Neuronal stem cell (in vitro differentiated cells): ENCODE measurements around the gene RILPL1.
"Not testable (repeated sequence)": the region's sequence is repeated elsewhere in the genome, so short reads cannot be mapped to it uniquely, and the experiment has no call there.

Experiments
- DNase-seq: peaks from one replicate; pipeline ENCODE4 v3.0.0-alpha.2; 2013; ENCODE audit warnings: low spot score
- H2AFZ ChIP-seq: one replicate; pipeline ENCODE4 v1.6.1; 2013; ENCODE audit warnings: mild to moderate bottlenecking, low read length, inconsistent platforms
- H2AK5ac ChIP-seq: 2 replicates; pipeline ENCODE4 v1.6.1; 2013; ENCODE audit warnings: low read depth, mild to moderate bottlenecking, inconsistent platforms, low read length, moderate library complexity, mixed read lengths
- H2BK120ac ChIP-seq: 2 replicates; pipeline ENCODE4 v1.6.1; 2013; ENCODE audit warnings: low read depth, mild to moderate bottlenecking, inconsistent platforms, low read length, moderate library complexity, mixed read lengths
- H2BK12ac ChIP-seq: one replicate; pipeline ENCODE4 v1.6.1; 2013; ENCODE audit warnings: low read length, inconsistent platforms
- H2BK15ac ChIP-seq: 2 replicates; pipeline ENCODE4 v1.6.1; 2013; ENCODE audit warnings: mild to moderate bottlenecking, low read length, inconsistent platforms, mixed read lengths
- H2BK5ac ChIP-seq: one replicate; pipeline ENCODE4 v1.6.1; 2013; ENCODE audit warnings: inconsistent platforms, mild to moderate bottlenecking, low read length, moderate library complexity
- H3K14ac ChIP-seq: one replicate; pipeline ENCODE4 v1.6.1; 2013; ENCODE audit warnings: low read length, inconsistent platforms
- H3K18ac ChIP-seq: 2 replicates; pipeline ENCODE4 v1.6.1; 2013; ENCODE audit warnings: low read length, inconsistent platforms
- H3K23ac ChIP-seq: 2 replicates; pipeline ENCODE4 v1.6.1; 2013; ENCODE audit warnings: low read depth, mild to moderate bottlenecking, mixed read lengths, low read length, inconsistent platforms; ENCODE audit not compliant: poor library complexity
- H3K27ac ChIP-seq: replicated peaks from 3 replicates; pipeline ENCODE4 v1.5.1; 2013; ENCODE audit warnings: low read length, inconsistent platforms
- H3K27me3 ChIP-seq, 3 experiments: 2 replicates each; pipeline ENCODE4 v1.6.1; 2013; ENCODE audit warnings: low read length in 3 of 3, mild to moderate bottlenecking in 2 of 3, inconsistent platforms in 1 of 3, low read depth in 1 of 3, mixed read lengths in 1 of 3, moderate library complexity in 1 of 3; ENCODE audit not compliant: control insufficient read depth in 3 of 3, insufficient read depth in 3 of 3
- H3K36me3 ChIP-seq, 2 donors: replicated peaks in 1 of 2; 2 replicates each; pipeline ENCODE4 v1.6.1; 2013; ENCODE audit warnings: low read length in 2 of 2; ENCODE audit not compliant: control insufficient read depth in 2 of 2, insufficient read depth in 2 of 2
- H3K4ac ChIP-seq: 2 replicates; pipeline ENCODE4 v1.6.1; 2013; ENCODE audit warnings: inconsistent platforms, mild to moderate bottlenecking, low read length, moderate library complexity
- H3K4me1 ChIP-seq, 2 donors: 1 replicate in 1 of 2; 2 replicates in 1 of 2; pipeline ENCODE4 v1.6.1; 2013; ENCODE audit warnings: low read length in 2 of 2, low read depth in 1 of 2; ENCODE audit not compliant: control insufficient read depth in 2 of 2, insufficient read depth in 1 of 2
- H3K4me2 ChIP-seq: one replicate; pipeline ENCODE4 v1.6.1; 2013; ENCODE audit warnings: mild to moderate bottlenecking, low read length, inconsistent platforms; ENCODE audit not compliant: insufficient read depth, poor library complexity, severe bottlenecking
- H3K4me3 ChIP-seq, 2 donors: 2 replicates each; pipeline ENCODE4 v1.5.1; 2013; ENCODE audit warnings: low read length in 2 of 2, mild to moderate bottlenecking in 2 of 2, inconsistent platforms in 1 of 2, moderate library complexity in 1 of 2
- H3K79me1 ChIP-seq: one replicate; pipeline ENCODE4 v1.6.1; 2013; ENCODE audit warnings: low read depth, mild to moderate bottlenecking, inconsistent platforms, low read length, moderate library complexity
- H3K9ac ChIP-seq: one replicate; pipeline ENCODE4 v1.6.1; 2013; ENCODE audit warnings: mild to moderate bottlenecking, low read depth, low read length, inconsistent platforms; ENCODE audit not compliant: poor library complexity
- H3K9me3 ChIP-seq, 2 donors: replicated peaks in 1 of 2; 2 replicates each; pipeline versions ENCODE3 to v1.6.1; 2013; ENCODE audit warnings: low read length in 2 of 2, mild to moderate bottlenecking in 2 of 2, inconsistent platforms in 1 of 2, low read depth in 1 of 2, mixed read lengths in 1 of 2, moderate library complexity in 1 of 2; ENCODE audit not compliant: control insufficient read depth in 2 of 2, insufficient read depth in 1 of 2
- H4K8ac ChIP-seq: one replicate; pipeline ENCODE4 v1.6.1; 2013; ENCODE audit warnings: low read depth, mild to moderate bottlenecking, inconsistent platforms, low read length, moderate library complexity
- H4K91ac ChIP-seq: one replicate; pipeline ENCODE4 v1.6.1; 2013; ENCODE audit warnings: low read length, low read depth, mild to moderate bottlenecking, inconsistent platforms; ENCODE audit not compliant: poor library complexity
- whole genome bisulfite sequencing, 2 donors: extraction: QIAGEN DNeasy Blood & Tissue Kit; methylation state at CpG; one replicate each; pipeline ENCODE4 v1.1.7; 2013; ENCODE audit warnings: missing lambda C conversion rate in 2 of 2, mixed read lengths in 1 of 2; ENCODE audit not compliant: insufficient read length in 2 of 2, insufficient replicate concordance in 1 of 2; ENCODE audit errors: extremely low coverage in 2 of 2; 5-methylcytosine and 5-hydroxymethylcytosine counted together

The RILPL1 gene

GRCh38 chr12:123431951-123432817, 101.3 kb downstream of the RILPL1 start:
- not testable (repeated sequence) for H3K9me3 ChIP-seq, H4K8ac ChIP-seq, H2BK120ac ChIP-seq, H2BK5ac ChIP-seq, H3K14ac ChIP-seq, H2AFZ ChIP-seq, H3K36me3 ChIP-seq, H3K4ac ChIP-seq, H2BK12ac ChIP-seq, H2BK15ac ChIP-seq, H3K4me1 ChIP-seq, H2AK5ac ChIP-seq, H3K23ac ChIP-seq, H3K9ac ChIP-seq, H3K4me3 ChIP-seq, H3K4me2 ChIP-seq, H4K91ac ChIP-seq, DNase-seq, H3K27ac ChIP-seq, H3K18ac ChIP-seq, H3K27me3 ChIP-seq, H3K79me1 ChIP-seq
- WGBS, 2 donors, result no CpG with 5 or more reads among the region's 15 CpGs

GRCh38 chr12:123429101-123429500, 104.4 kb downstream of the RILPL1 start:
- not testable (repeated sequence) for H3K14ac ChIP-seq, H3K27me3 ChIP-seq, H2AFZ ChIP-seq, H4K91ac ChIP-seq, H3K36me3 ChIP-seq, H2BK120ac ChIP-seq, H3K79me1 ChIP-seq, H2BK5ac ChIP-seq, H2AK5ac ChIP-seq, H2BK15ac ChIP-seq, H2BK12ac ChIP-seq, H3K23ac ChIP-seq, H3K18ac ChIP-seq, H3K4me2 ChIP-seq, H3K4me3 ChIP-seq, H3K9ac ChIP-seq, H3K4me1 ChIP-seq, H3K9me3 ChIP-seq, DNase-seq, H4K8ac ChIP-seq, H3K4ac ChIP-seq, H3K27ac ChIP-seq
- WGBS, 2 donors, result no CpG with 5 or more reads among the region's 8 CpGs

DNA sequence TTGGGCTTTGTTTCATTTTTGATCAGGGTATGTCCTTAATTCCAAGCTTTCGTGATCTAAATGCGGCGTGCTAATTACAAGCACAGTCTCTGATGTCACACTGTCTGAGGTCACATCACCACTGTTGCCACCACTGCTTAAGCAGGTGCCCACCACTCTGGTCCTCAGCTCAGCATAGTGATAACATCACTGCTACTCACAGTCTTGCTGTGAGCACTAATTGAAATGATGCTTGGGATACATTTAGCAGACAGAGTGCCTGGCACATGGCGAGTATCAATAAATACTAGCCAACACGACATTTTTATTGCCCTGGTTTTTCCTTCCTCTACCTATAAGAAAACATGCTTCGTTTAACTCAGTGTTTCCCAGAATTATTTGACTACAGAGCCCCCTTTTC, 104.9 kb downstream of the RILPL1 start:
- no peak overlapping the region for H2BK5ac ChIP-seq
- no peak overlapping the region for H3K4me3 ChIP-seq
- no peak overlapping the region for H3K14ac ChIP-seq
- no peak overlapping the region for H3K9ac ChIP-seq
- no peaks in the 10 kb centered on the region for H3K27me3 ChIP-seq
- H2AK5ac ChIP-seq, result no peak overlapping the region
- no peak for DNase-seq
- no peak overlapping the region for H3K27ac ChIP-seq
- no peak overlapping the region for H3K18ac ChIP-seq
- no peak overlapping the region for H2AFZ ChIP-seq
- H3K23ac ChIP-seq, result no peak overlapping the region
- H4K8ac ChIP-seq, result no peak overlapping the region
- H2BK120ac ChIP-seq, result no peak overlapping the region
- no peak overlapping the region for H2BK12ac ChIP-seq
- H3K4me1 ChIP-seq, result no peaks in the 10 kb centered on the region
- H3K4ac ChIP-seq, result no peak overlapping the region
- no peak overlapping the region for H2BK15ac ChIP-seq
- H3K79me1 ChIP-seq, result no peaks in the 10 kb centered on the region
- WGBS, 2 donors, result no CpG with 5 or more reads among the region's 6 CpGs
- peaks cover 2 to 5% of the 10 kb centered on the region in 2 donors for H3K36me3 ChIP-seq
- peaks cover 0 to 3% of the 10 kb centered on the region in 2 donors for H3K9me3 ChIP-seq
- no peak overlapping the region for H4K91ac ChIP-seq
- H3K4me2 ChIP-seq, result no peak overlapping the region

GRCh38 chr12:123427036-123427769, 106.3 kb downstream of the RILPL1 start:
- Histone ChIP-seq H2BK120ac (no peak overlapping the region), H3K36me3 (peaks cover 2 to 12% of the 10 kb centered on the region in 2 donors), H2BK12ac (no peak overlapping the region), H3K4ac (no peak overlapping the region), H3K27me3 (no peaks in the 10 kb centered on the region), H3K27ac (no peak overlapping the region), H2AFZ (no peak overlapping the region), H3K9ac (peak overlapping the region; percentile 67), H3K79me1 (peaks cover 1% of the 10 kb centered on the region), H2BK5ac (no peak overlapping the region), H3K4me1 (no peaks in the 10 kb centered on the region), H2BK15ac (no peak overlapping the region), H3K18ac (no peak overlapping the region), H4K8ac (peak overlapping the region; percentile 95), H3K23ac (peak overlapping the region; percentile 47), H3K9me3 (peaks cover 0 to 3% of the 10 kb centered on the region in 2 donors), H3K14ac (peak overlapping the region; percentile 98), H3K4me3 (no peak overlapping the region), H4K91ac (no peak overlapping the region), H2AK5ac (no peak overlapping the region), H3K4me2 (no peak overlapping the region)
- no CpG with 5 or more reads among the region's 8 CpGs for WGBS, 2 donors
- no peak for DNase-seq
